Thoracic aorta (tissue), 2 donors: ENCODE data around the gene NAT10. TPM values are rescaled to one million over a fixed set of nuclear protein-coding genes. Genes with fewer than 3 reads are reported as not detected.
"Not testable (repeated sequence)": the region's sequence is repeated elsewhere in the genome, so short reads cannot be mapped to it uniquely, and the experiment has no call there.

Experiments
- ATAC-seq: fragments of 150-250 bp; one replicate; pipeline ENCODE4 v1.8.0; 2017; ENCODE audit warnings: low read depth; ENCODE audit not compliant: insufficient number of reproducible peaks, low FRiP score
- DNase-seq: peaks from one replicate; pipeline ENCODE4 v3.0.0-alpha.2; 2020; ENCODE audit warnings: low spot score
- H3K27ac ChIP-seq, 2 donors: fragments of 200-600 bp; sonication (generic); 1 replicate in 1 of 2; 2 replicates in 1 of 2; pipeline ENCODE4 v1.5.1; 2016; ENCODE audit warnings: mild to moderate bottlenecking in 2 of 2, moderate library complexity in 2 of 2
- H3K27me3 ChIP-seq: fragments of 200-600 bp; sonication (generic); replicated peaks from 2 replicates; pipeline ENCODE4 v1.6.0; 2016; ENCODE audit warnings: mild to moderate bottlenecking; ENCODE audit not compliant: insufficient read depth
- H3K36me3 ChIP-seq: fragments of 200-600 bp; sonication (generic); one replicate; pipeline ENCODE4 v1.5.1; 2016
- H3K4me1 ChIP-seq, 2 donors: fragments of 200-600 bp; sonication (generic); 1 replicate in 1 of 2; 2 replicates in 1 of 2; pipeline versions ENCODE4 v1.5.1 to v1.6.0; 2016; ENCODE audit warnings: low read depth in 2 of 2, mild to moderate bottlenecking in 1 of 2; ENCODE audit not compliant: control insufficient read depth in 1 of 2
- H3K4me3 ChIP-seq: fragments of 200-600 bp; sonication (generic); 2 replicates; pipeline ENCODE4 v1.5.1; 2016; ENCODE audit warnings: mild to moderate bottlenecking
- H3K9me3 ChIP-seq: fragments of 200-600 bp; sonication (generic); 2 replicates; pipeline ENCODE4 v1.5.1; 2016
- total RNA-seq, 2 donors: library from RNA; depleted of rRNA; stranded (reverse); fragments of >200 nt; gene quantifications; one replicate each; pipeline versions ENCODE4 v1.1.0 to v1.2.3, GENCODE V29; 2016
- TF ChIP-seq, protein P1 (sequence below): fragments of 200-600 bp; sonication (generic); IDR thresholded peaks from one replicate; pipeline ENCODE4 v1.5.1; 2019; ENCODE audit warnings: antibody characterized with exemption

The NAT10 gene
- total RNA-seq, 2 donors from 2014 or later: 14.1 to 39.9 TPM

DNA sequence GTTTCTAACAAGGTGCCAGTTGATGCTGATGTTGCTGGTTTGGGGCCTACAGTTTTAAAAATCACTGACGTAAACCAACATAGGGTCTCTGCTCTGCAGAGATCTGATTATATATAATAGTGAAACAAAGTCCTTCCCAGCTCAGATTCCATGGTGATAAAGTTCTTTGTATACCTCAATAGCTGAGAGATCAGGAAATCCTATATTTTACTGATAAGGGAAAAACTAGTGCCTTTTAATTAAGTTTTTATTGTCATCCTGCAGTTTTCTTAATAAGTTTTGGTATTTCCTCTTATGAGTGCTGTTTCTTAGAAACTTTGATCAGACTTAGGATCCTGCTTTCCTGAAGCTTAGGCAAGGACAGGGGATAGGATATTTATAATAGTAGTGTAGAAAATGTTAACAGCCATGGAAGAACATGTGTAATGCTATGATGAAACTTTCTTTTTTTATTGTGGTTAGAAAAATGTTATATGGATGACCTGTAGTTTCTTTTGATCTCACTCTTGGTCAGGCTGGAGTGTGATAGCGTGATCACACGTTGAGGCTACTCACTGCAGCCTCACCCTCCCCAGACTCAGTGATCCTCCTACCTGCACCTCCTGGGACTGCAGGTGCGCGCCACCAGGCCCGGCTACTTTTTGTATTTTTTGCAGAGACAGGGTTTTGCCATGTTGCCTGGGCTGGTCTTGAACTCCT, 39.8 kb upstream of the NAT10 start:
- H3K27me3 ChIP-seq: no peaks in the 10 kb centered on the region
- H3K4me1 ChIP-seq: peaks cover 20 to 41% of the 10 kb centered on the region in 2 donors
- TF ChIP-seq, protein P1, sequence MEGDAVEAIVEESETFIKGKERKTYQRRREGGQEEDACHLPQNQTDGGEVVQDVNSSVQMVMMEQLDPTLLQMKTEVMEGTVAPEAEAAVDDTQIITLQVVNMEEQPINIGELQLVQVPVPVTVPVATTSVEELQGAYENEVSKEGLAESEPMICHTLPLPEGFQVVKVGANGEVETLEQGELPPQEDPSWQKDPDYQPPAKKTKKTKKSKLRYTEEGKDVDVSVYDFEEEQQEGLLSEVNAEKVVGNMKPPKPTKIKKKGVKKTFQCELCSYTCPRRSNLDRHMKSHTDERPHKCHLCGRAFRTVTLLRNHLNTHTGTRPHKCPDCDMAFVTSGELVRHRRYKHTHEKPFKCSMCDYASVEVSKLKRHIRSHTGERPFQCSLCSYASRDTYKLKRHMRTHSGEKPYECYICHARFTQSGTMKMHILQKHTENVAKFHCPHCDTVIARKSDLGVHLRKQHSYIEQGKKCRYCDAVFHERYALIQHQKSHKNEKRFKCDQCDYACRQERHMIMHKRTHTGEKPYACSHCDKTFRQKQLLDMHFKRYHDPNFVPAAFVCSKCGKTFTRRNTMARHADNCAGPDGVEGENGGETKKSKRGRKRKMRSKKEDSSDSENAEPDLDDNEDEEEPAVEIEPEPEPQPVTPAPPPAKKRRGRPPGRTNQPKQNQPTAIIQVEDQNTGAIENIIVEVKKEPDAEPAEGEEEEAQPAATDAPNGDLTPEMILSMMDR: no peak
- DNase-seq (no peak), ATAC-seq (no peak)
- H3K9me3 ChIP-seq: no peaks in the 10 kb centered on the region
- H3K36me3 ChIP-seq: peaks cover 4% of the 10 kb centered on the region
- no peak overlapping the region for H3K27ac ChIP-seq
- H3K4me3 ChIP-seq: no peak overlapping the region

DNA sequence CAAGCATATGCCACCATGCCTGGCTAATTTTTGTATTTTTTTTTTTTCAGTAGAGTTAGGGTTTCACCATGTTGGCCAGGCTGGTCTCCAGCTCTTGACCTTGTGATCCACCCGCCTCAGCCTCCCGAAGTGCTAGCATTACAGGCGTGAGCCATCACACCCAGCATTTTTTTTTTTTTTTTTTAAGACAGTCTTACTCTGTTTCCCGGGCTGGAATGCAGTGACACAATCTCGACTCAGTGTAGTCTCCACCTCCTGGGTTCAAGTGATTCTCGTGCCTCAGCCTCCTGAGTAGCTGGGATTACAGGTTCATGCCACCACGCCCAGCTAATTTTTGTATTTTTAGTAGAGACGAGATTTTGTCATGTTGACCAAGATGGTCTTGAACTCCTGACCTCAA, 38.7 kb upstream of the NAT10 start:
- ATAC-seq, H3K4me3 ChIP-seq, H3K9me3 ChIP-seq, H3K27me3 ChIP-seq, H3K27ac ChIP-seq, DNase-seq, H3K36me3 ChIP-seq: not testable (repeated sequence)
- peaks cover 20 to 32% of the 10 kb centered on the region in 2 donors for H3K4me1 ChIP-seq

DNA sequence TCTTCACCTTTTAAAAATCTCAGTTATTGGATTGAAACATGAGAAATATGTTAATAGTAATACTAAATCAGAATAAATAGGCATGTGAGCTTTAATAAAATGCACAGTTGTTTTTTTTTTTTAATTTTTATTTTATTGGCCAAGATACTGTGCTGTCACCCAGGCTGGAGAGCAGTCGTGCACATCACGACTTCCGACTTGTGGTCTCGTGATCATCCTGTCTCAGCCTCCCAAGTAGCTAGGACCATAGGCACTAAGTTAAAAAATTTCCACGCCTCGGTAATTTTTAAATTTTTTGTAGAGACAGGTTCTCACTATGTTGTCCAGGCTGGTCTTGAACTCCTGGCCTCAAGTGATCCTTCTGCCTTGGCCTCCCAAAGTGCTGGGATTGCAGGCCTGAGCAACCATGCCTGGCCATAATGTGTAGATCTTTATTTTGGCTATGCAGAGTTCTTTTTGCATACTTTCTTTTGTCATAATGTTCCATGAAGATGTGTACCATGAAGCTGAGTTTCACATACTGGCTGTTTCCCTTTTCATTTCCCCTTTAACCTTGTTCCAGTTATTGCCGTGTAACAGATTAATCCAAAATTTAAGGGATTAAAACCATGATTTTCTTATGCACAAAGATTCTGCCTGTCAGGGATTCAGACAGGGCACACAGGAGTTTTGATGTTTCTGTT, 37.9 kb upstream of the NAT10 start:
- H3K9me3 ChIP-seq: no peaks in the 10 kb centered on the region
- TF ChIP-seq, protein P1: no peak
- H3K36me3 ChIP-seq: peaks cover 2% of the 10 kb centered on the region
- no peaks in the 10 kb centered on the region for H3K27me3 ChIP-seq
- no peak overlapping the region for H3K27ac ChIP-seq
- peak overlapping the region; percentile 3 for H3K4me3 ChIP-seq
- ATAC-seq (no peak), DNase-seq (no peak)
- H3K4me1 ChIP-seq: peaks cover 20 to 32% of the 10 kb centered on the region in 2 donors

DNA sequence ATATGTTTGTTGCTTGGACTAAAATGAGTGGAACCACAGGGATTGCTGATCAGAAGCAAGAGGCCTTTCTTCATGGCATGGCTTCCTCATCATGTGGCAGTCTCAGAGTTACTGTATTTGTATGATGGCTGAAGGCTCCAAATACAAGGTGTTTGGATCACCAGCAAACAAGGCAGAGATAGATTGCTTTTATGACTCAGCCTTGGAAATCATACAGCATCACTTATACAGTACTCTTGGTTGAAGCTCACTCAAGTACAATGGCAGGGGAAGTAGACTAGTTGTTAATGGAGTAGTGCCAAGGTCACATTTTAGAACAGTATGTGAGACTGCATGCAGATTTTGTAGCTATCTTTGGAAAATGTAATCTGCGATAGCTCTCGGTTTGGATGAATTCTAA, 37.3 kb upstream of the NAT10 start:
- H3K27ac ChIP-seq: no peak overlapping the region
- peaks cover 20 to 26% of the 10 kb centered on the region in 2 donors for H3K4me1 ChIP-seq
- no peak for ATAC-seq
- peaks cover 6% of the 10 kb centered on the region for H3K36me3 ChIP-seq
- H3K4me3 ChIP-seq: peak overlapping the region; percentile 3
- H3K27me3 ChIP-seq: no peaks in the 10 kb centered on the region
- TF ChIP-seq, protein P1: no peak
- DNase-seq: no peak
- H3K9me3 ChIP-seq: no peaks in the 10 kb centered on the region

DNA sequence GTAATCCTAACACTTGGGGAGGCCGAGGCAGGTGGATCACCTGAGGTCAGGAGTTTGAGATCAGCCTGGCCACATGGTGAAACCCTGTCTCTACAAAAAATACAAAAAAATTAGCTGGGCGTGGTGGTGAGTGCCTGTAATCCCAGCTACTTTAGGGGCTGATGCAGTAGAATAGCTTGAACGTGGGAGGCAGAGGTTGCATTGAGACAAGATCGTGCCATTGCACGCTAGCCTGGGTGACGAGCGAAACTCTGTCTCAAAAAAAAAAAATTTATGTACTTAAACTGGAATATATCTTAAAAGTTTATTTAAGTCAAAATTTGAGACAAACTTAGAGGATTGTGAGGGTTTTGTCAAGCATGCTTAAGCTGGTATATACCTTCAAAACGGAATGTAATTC, 34.1 kb upstream of the NAT10 start:
- Histone ChIP-seq H3K36me3 (peaks cover 15% of the 10 kb centered on the region), H3K4me1 (peaks cover 23 to 32% of the 10 kb centered on the region in 2 donors)
- not testable (repeated sequence) for H3K4me3 ChIP-seq, DNase-seq, H3K27me3 ChIP-seq, H3K9me3 ChIP-seq, H3K27ac ChIP-seq, ATAC-seq

DNA sequence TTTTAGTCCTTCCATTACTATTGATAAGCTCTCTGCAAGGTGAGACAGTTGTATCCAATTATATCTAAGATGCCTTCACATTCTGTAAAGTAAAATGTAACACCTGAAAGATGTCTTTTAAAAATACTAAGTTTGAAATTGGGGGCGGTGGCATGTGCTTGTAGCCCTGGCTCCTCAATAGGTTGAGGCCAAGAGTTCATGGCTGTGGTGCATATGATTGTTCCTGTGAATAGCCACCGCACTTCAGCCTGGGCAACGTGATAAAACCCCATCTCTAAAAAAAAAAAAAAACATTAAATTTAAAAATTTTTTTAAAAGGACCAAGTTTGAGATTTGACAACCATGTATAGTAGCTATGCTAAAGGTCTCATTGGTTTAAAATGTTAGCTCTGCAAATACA, 33.4 kb upstream of the NAT10 start:
- DNase-seq (no peak), ATAC-seq (no peak)
- Histone ChIP-seq H3K9me3 (no peaks in the 10 kb centered on the region), H3K27ac (no peak overlapping the region), H3K36me3 (peaks cover 20% of the 10 kb centered on the region), H3K27me3 (no peaks in the 10 kb centered on the region), H3K4me3 (no peak overlapping the region), H3K4me1 (peaks cover 23 to 30% of the 10 kb centered on the region in 2 donors)
- TF ChIP-seq, protein P1: no peak
